ENCODE data around the gene MARS1.

DNA sequence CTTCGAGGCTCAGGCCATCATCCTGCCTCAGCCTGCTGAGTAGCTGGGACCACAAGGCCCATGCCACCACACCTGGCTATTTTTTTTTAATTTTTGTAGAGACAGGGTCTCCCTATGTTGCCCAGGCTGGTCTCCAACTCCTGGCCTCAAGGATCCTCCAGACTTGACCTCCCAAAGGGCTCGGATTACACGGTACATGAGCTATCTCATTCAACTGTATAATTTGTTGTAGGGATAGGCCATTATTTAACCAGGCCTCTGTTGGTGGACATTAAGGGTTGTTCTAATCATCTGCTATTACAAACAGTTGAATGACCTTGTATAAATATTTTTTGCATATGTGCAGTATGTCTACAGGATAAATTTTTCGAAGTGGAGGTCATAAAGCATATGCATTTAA, 71.0 kb downstream of the MARS1 start:
- TF ChIP-seq CTCF (IDR thresholded peaks at IDR 0.05 in 4 of 5, conservative IDR thresholded peaks at IDR 0.05 in 1 of 5) (no peak), POLR2A (IDR thresholded peaks at IDR 0.05) (no peak)

All from gastrocnemius medialis (tissue), 4 donors.